Caco-2 (cell line): ENCODE data around the gene RGS17. TPM values are rescaled to one million over a fixed set of nuclear protein-coding genes. Genes with fewer than 3 reads are reported as not detected.

Source experiments
- BruUV-seq: library from RNA; stranded (reverse); fragments of 400-500 nt; replicated peaks from 2 replicates; lab custom pipeline; 2021; lab: Mats Ljungman, UMichigan
- CTCF ChIA-PET: fragments of 300-600 bp; sonication (Branson Sonifier 250); formaldehyde crosslinking; loops from one replicate; lab custom pipeline; 2022; ENCODE audit warnings: antibody characterized with exemption; lab: Charles Lee
- POLR2A ChIA-PET: fragments of 300-600 bp; sonication (Branson Sonifier 250); formaldehyde crosslinking; loops from one replicate; lab custom pipeline; 2022; ENCODE audit warnings: antibody characterized with exemption; lab: Charles Lee
- DNase-seq, 2 experiments: peaks; one replicate each; pipeline versions ENCODE4 v3.0.0 to v3.0.0-alpha.2; 2020 to 2022
- H3K27me3 ChIP-seq: replicated peaks from 2 replicates; pipeline ENCODE4 v1.6.0; 2011; ENCODE audit warnings: low read length; ENCODE audit not compliant: control insufficient read depth, insufficient read depth
- H3K36me3 ChIP-seq: 2 replicates; pipeline ENCODE4 v1.5.1; 2011; ENCODE audit warnings: low read length; ENCODE audit not compliant: control insufficient read depth, insufficient read depth
- H3K4me1 ChIP-seq: fragments of 250-450 bp; sonication (Bioruptor Pico); 2 replicates; pipeline ENCODE4 v1.5.1; 2020; ENCODE audit warnings: mild to moderate bottlenecking
- H3K4me3 ChIP-seq: 2 replicates; pipeline ENCODE4 v1.5.1; 2011; ENCODE audit warnings: low read depth, mild to moderate bottlenecking, control low read depth, low read length
- H3K9me3 ChIP-seq: fragments of 250-450 bp; sonication (Bioruptor Pico); 2 replicates; pipeline ENCODE4 v1.5.1; 2020; ENCODE audit warnings: mild to moderate bottlenecking, moderate library complexity
- H3K27ac Mint-ChIP-seq: one replicate; pipeline ENCODE4 v1.8.0; 2022; ENCODE audit warnings: mixed read lengths; ENCODE audit not compliant: unreplicated experiment
- H3K27me3 Mint-ChIP-seq: one replicate; pipeline ENCODE4 v1.8.0; 2022; ENCODE audit warnings: mixed read lengths; ENCODE audit not compliant: insufficient read depth, unreplicated experiment
- H3K36me3 Mint-ChIP-seq: one replicate; pipeline ENCODE4 v1.8.0; 2022; ENCODE audit warnings: mild to moderate bottlenecking, mixed read lengths; ENCODE audit not compliant: insufficient read depth, unreplicated experiment
- H3K4me1 Mint-ChIP-seq: one replicate; pipeline ENCODE4 v1.8.0; 2022; ENCODE audit warnings: low read depth, mixed read lengths; ENCODE audit not compliant: unreplicated experiment
- H3K4me3 Mint-ChIP-seq: one replicate; pipeline ENCODE4 v1.8.0; 2022; ENCODE audit warnings: mild to moderate bottlenecking, moderate library complexity, mixed read lengths; ENCODE audit not compliant: unreplicated experiment
- H3K9me3 Mint-ChIP-seq: one replicate; pipeline ENCODE4 v1.8.0; 2022; ENCODE audit warnings: mixed read lengths; ENCODE audit not compliant: unreplicated experiment
- CTCF ChIP-seq, 2 experiments: fragments of 200-600 bp in 1 of 2; IDR thresholded peaks; 1 replicate in 1 of 2; 2 replicates in 1 of 2; pipeline versions ENCODE4 v1.5.1 to v1.8.0; 2011 to 2022; ENCODE audit warnings: antibody characterized with exemption in 1 of 2, control low read depth in 1 of 2, inconsistent platforms in 1 of 2, low read depth in 1 of 2, low read length in 1 of 2, mild to moderate bottlenecking in 1 of 2, moderate library complexity in 1 of 2; ENCODE audit not compliant: insufficient read depth in 1 of 2, severe bottlenecking in 1 of 2, unreplicated experiment in 1 of 2
- intact Hi-C: fragments of 100-400 bp; cut with micrococcal nuclease; formaldehyde crosslinking; loops from one replicate; pipeline ENCODE4 v1.10.0; 2022; ENCODE audit not compliant: unreplicated experiment
- total RNA-seq: library from RNA; stranded (reverse); gene quantifications from 2 replicates; pipeline ENCODE4 v1.2.3, GENCODE V29; 2022

The RGS17 gene
- total RNA-seq, 1 experiment from 2014 or later: not detected

- Histone ChIP-seq H3K9me3 (no peaks in the 10 kb centered on the region), H3K27me3 (no peaks in the 10 kb centered on the region), H3K4me3 (no peak overlapping the region), H3K4me1 (no peaks in the 10 kb centered on the region), H3K36me3 (no peaks in the 10 kb centered on the region)
- CTCF ChIA-PET: no interaction called here
- Mint-ChIP-seq H3K4me3 (no peak overlapping the region), H3K36me3 (no peaks in the 10 kb centered on the region), H3K4me1 (no peaks in the 10 kb centered on the region), H3K27ac (no peak overlapping the region), H3K27me3 (no peaks in the 10 kb centered on the region), H3K9me3 (no peaks in the 10 kb centered on the region)
- BruUV-seq: no TSS peak
- TF ChIP-seq CTCF (IDR thresholded peaks at IDR 0.05; ENCODE audit: insufficient read depth in 1 of 2, low read depth in 1 of 2, low read length in 1 of 2, severe bottlenecking in 1 of 2, unreplicated experiment in 1 of 2): no peak
- intact Hi-C loops: no loop called here
- POLR2A ChIA-PET: no interaction called here
- no peak for DNase-seq
Observed at GRCh38 chr6:153162172-153162571, 31.1 kb upstream of the RGS17 start.

GRCh38 chr6:153160221-153160620, 29.1 kb upstream of the RGS17 start:
- H3K4me1 ChIP-seq: no peaks in the 10 kb centered on the region
- ChIA-PET CTCF (no interaction called here), POLR2A (no interaction called here)
- no peaks in the 10 kb centered on the region for H3K36me3 Mint-ChIP-seq
- H3K4me3 ChIP-seq: no peak overlapping the region
- intact Hi-C loops: no loop called here
- BruUV-seq: no TSS peak
- H3K27me3 Mint-ChIP-seq: no peaks in the 10 kb centered on the region
- H3K36me3 ChIP-seq: no peaks in the 10 kb centered on the region
- no peaks in the 10 kb centered on the region for H3K9me3 ChIP-seq
- H3K27me3 ChIP-seq: no peaks in the 10 kb centered on the region
- TF ChIP-seq CTCF (IDR thresholded peaks at IDR 0.05; ENCODE audit: insufficient read depth in 1 of 2, low read depth in 1 of 2, low read length in 1 of 2, severe bottlenecking in 1 of 2, unreplicated experiment in 1 of 2): no peak
- H3K4me3 Mint-ChIP-seq: no peak overlapping the region
- H3K9me3 Mint-ChIP-seq: no peaks in the 10 kb centered on the region
- H3K4me1 Mint-ChIP-seq: no peaks in the 10 kb centered on the region
- DNase-seq: no peak
- no peak overlapping the region for H3K27ac Mint-ChIP-seq

- no peaks in the 10 kb centered on the region for H3K9me3 Mint-ChIP-seq
- Histone ChIP-seq H3K4me3 (peak overlapping the region; percentile 15; the same call in 1 of the 2 replicates), H3K4me1 (no peaks in the 10 kb centered on the region), H3K9me3 (no peaks in the 10 kb centered on the region), H3K36me3 (no peaks in the 10 kb centered on the region), H3K27me3 (no peaks in the 10 kb centered on the region)
- no peak overlapping the region for H3K27ac Mint-ChIP-seq
- POLR2A ChIA-PET: no interaction called here
- peaks cover 7% of the 10 kb centered on the region for H3K27me3 Mint-ChIP-seq
- DNase-seq: peak in 1 of 2 experiments; percentile 4
- H3K4me3 Mint-ChIP-seq: peak overlapping the region; percentile 54
- no TSS peak for BruUV-seq
- no peak for TF ChIP-seq CTCF (IDR thresholded peaks at IDR 0.05; ENCODE audit: insufficient read depth in 1 of 2, low read depth in 1 of 2, low read length in 1 of 2, severe bottlenecking in 1 of 2, unreplicated experiment in 1 of 2)
- CTCF ChIA-PET: no interaction called here
- intact Hi-C loops: no loop called here
- H3K36me3 Mint-ChIP-seq: no peaks in the 10 kb centered on the region
- H3K4me1 Mint-ChIP-seq: no peaks in the 10 kb centered on the region
Observed at GRCh38 chr6:153150752-153151440, 19.8 kb upstream of the RGS17 start.
